GM12864 (cell line): ENCODE results near the gene LHX1.

Source experiments
- DNase-seq: peaks from one replicate; pipeline ENCODE4 v3.0.0-alpha.2; 2011; ENCODE audit warnings: low read depth
- H3K4me3 ChIP-seq: 2 replicates; pipeline ENCODE4 v1.5.1; 2011; ENCODE audit warnings: mild to moderate bottlenecking, low read depth, low read length, control low read depth
- TF ChIP-seq, protein P1 (sequence below): IDR thresholded peaks from 2 replicates; pipeline ENCODE4 v1.5.1; 2011; ENCODE audit warnings: low read depth, mild to moderate bottlenecking, moderate library complexity, low read length, control low read depth, inconsistent platforms; ENCODE audit errors: missing control alignments

LHX1 gene

DNA sequence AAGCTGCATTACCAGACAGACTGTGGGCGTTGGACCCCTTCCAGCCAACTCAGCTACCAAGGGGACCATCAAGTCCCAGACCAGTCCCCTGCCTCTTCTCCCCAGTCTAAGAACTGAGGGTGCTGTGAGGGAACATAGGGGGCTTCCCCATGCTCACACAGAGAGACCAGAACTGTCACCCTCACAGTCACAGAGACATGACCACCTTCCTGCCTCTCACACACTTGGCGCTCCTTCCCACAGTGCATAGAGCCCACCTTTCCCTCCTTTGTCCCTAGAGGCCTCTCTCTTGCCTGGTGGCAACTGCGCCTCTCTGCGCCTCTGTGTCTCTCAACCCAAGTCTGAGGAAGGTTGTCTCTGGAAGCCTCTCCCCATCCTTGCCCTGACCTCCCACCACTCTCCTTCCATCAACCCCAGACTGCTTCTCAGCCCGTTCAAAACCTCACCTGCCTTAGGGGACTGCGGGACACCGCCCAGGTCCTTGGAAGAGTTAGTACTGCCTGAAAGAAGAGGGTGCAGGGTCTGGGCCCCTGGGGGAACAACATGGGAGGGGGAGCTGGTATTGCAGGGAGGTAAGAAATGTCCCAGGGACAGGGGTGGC lies 6.1 kb upstream of the LHX1 start:
- H3K4me3 ChIP-seq: no peak overlapping the region
- no peak for DNase-seq
- TF ChIP-seq, protein P1, sequence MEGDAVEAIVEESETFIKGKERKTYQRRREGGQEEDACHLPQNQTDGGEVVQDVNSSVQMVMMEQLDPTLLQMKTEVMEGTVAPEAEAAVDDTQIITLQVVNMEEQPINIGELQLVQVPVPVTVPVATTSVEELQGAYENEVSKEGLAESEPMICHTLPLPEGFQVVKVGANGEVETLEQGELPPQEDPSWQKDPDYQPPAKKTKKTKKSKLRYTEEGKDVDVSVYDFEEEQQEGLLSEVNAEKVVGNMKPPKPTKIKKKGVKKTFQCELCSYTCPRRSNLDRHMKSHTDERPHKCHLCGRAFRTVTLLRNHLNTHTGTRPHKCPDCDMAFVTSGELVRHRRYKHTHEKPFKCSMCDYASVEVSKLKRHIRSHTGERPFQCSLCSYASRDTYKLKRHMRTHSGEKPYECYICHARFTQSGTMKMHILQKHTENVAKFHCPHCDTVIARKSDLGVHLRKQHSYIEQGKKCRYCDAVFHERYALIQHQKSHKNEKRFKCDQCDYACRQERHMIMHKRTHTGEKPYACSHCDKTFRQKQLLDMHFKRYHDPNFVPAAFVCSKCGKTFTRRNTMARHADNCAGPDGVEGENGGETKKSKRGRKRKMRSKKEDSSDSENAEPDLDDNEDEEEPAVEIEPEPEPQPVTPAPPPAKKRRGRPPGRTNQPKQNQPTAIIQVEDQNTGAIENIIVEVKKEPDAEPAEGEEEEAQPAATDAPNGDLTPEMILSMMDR: no peak

DNA sequence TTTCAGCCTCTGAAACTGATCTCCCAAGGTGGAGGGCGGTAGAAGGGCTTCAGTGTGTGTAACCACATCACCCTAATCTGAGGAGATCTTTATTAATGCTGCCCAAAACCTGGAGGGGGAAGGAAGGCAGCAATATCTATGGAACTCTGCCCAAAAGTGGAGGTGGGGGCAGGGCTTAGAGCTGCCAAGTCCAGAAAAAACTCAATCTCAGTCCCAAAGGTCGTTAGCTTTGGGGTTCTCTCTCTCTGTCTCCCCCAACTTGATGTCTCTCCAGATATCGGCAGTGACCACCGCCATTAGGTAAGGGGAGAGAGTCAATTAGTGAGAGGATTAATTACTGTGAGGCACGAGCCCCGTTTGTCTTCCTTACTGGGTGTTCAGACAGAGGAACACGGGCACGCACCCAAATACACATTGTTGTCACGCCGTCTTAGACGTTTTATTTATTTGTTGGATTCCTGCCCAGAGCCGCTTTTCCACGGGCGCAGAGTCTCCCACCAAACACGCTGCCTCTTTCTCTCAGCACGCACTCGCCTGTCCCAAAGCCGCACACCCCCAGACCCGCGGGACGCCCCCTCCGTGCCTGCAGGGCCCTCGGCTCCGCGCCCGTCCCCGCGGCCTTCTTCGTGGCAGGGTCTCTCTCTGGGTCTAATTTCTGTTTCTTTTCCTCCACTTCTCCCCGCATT lies 5.4 kb upstream of the LHX1 start:
- H3K4me3 ChIP-seq: no peak overlapping the region

DNA sequence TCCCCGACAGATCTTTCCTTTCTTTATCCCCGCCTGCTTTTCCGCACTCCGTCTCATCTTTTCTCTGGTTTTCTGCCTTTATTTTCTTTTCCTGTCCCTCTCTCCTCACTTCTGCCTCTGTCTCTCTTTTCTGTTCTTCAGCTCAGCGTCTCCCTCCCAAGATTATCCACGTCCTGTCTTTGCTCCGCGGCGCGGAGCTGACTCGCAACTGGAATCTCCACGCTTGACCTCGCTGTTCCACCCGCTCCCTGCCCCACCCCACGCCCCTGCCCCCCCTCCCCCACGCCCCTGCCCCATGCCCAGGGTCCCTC lies 4.9 kb upstream of the LHX1 start:
- TF ChIP-seq, protein P1: no peak
- no peak overlapping the region for H3K4me3 ChIP-seq
- no peak for DNase-seq

More for the DNA sequence above, 5.4 kb upstream of the LHX1 start:
- TF ChIP-seq, protein P1: no peak
- DNase-seq: no peak

DNA sequence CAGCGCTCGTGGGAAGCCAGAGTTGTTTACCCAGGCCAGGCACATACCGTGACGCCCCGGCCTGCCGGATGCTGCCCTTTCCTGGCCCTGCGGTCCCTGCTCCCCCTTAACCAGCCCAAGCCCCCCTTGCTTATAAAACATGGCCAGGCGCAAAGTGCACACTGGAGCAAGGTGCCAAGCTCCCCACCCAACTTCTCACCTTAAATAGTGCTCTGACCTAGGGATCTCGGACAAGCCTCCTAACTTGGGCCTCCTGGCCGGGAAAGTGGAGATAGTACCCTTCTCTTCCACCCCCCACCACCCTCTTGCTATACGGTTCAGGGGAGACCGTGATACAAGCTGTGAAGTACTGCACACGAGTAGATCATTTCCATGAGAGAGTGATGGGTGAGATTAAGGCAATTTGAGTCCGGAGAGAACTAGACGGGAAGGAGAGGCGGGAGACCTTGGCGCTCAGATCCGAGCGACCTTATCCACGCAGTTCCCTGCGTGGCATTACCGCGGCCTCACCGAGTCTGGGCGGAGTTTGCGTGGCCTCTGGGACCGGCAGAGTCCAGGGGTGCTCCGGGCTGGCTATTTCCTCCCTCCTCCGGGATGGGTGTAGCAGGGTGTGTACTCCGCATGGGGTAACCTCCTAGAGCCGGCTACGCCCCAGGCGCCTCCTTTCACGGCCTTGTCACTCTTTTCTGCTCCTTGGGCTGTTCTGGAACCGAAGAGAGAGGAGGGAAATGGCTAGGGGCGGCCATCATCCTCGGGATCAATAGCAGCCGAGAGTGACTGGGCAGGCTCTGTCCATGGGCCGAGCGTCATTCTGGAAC lies 4.4 kb upstream of the LHX1 start:
- H3K4me3 ChIP-seq: no peak overlapping the region
- TF ChIP-seq, protein P1: no peak
- no peak for DNase-seq

DNA sequence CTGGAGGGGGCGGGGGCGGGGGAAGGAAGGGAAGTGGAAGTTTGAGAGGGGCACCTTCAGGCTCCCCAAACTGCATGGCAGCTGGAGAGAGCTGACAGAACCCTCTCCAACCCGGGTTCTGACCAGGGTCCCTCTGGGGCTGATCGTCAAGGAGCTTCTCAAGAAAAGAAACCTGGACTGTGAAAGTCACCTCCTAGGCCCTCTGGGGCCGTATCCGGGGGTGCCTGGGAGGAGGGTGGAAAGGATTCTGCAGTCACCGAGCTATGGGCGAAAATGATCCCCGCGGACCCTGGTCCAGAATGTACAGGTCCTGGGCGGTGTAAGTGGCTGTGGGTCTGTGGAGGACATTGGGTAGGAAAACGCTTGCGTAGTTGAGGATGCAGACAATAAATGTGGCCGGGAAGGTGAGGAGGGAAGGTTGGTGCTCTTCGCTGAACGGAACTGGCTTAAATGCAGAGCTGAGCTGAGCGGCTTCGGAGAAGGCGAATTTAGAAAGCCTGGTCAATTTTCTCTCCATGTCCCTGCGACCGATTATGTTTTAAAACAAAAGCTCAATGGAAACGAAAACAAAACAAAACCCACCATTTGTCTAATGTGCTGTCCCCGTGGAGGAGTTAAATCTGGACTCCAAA lies 3.6 kb upstream of the LHX1 start:
- no peak overlapping the region for H3K4me3 ChIP-seq
- no peak for DNase-seq
- TF ChIP-seq, protein P1: no peak

DNA sequence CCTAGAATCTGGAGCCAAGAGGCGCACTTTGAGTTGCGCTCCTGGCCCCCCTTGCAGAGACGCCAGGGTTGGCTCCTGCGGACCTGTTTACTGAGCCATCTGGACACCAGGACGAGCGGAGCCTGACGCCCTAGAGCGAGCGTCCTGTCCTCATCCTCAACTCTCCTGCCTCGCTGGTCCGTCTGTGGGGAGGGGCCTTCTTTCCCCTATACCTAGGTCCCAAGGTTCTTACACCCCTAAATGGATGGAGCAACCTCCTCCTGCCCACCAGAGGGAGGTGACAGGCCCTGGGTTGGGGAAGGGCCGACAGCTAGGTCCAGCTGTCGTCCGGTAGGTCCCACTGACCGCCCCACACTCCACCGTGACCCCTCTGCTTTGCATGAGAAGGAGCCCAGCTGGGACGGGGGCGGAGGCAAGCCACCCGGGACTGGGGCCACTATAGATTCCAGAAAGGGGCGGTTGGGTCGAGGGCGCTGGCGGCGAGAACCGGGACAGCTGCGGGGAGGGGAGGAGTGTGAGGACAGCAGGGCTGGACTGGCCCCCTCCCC lies 3.1 kb upstream of the LHX1 start:
- TF ChIP-seq, protein P1: no peak
- H3K4me3 ChIP-seq: no peak overlapping the region
- no peak for DNase-seq
